Liver (tissue), 3 donors: ENCODE results near the gene MMP23B.

Experiments used
- EGR1 ChIP-seq, 2 donors: IDR thresholded peaks; 2 replicates each; pipeline ENCODE4 v1.6.1; 2016 to 2018; ENCODE audit warnings: antibody characterized with exemption in 2 of 2, low read depth in 2 of 2
- JUND ChIP-seq, 2 donors: IDR thresholded peaks; 2 replicates each; pipeline ENCODE4 v1.6.1; 2016; ENCODE audit warnings: antibody characterized with exemption in 2 of 2
- RAD21 ChIP-seq, 2 donors: IDR thresholded peaks; 2 replicates each; pipeline ENCODE4 v1.6.1; 2016; ENCODE audit warnings: antibody characterized with exemption in 2 of 2, mild to moderate bottlenecking in 2 of 2
- SP1 ChIP-seq: IDR thresholded peaks from 2 replicates; pipeline ENCODE4 v1.6.1; 2018; ENCODE audit warnings: antibody characterized with exemption, mild to moderate bottlenecking
- TAF1 ChIP-seq: conservative IDR thresholded peaks from 2 replicates; pipeline ENCODE4 v1.6.1; 2016; ENCODE audit warnings: antibody characterized with exemption, mild to moderate bottlenecking
- YY1 ChIP-seq: IDR thresholded peaks from 2 replicates; pipeline ENCODE4 v1.6.1; 2016; ENCODE audit warnings: antibody characterized with exemption, mild to moderate bottlenecking
- TF ChIP-seq, protein P1 (sequence below): fragments of 150-350 bp; IDR thresholded peaks from 2 replicates; pipeline ENCODE4 v1.5.1; 2017; ENCODE audit warnings: improper control_type of control experiment, low read depth, low read length; ENCODE audit not compliant: missing input control
- TF ChIP-seq, protein P2 (sequence below): IDR thresholded peaks from 2 replicates; pipeline ENCODE4 v1.6.1; 2016; ENCODE audit warnings: antibody characterized with exemption
- TF ChIP-seq, protein P3 (sequence below): IDR thresholded peaks from 2 replicates; pipeline ENCODE4 v1.6.1; 2016; ENCODE audit warnings: antibody characterized with exemption, mild to moderate bottlenecking
- TF ChIP-seq, protein P4 (sequence below): IDR thresholded peaks from 2 replicates; pipeline ENCODE4 v1.6.1; 2016; ENCODE audit warnings: antibody characterized with exemption
- TF ChIP-seq, protein P5 (sequence below): IDR thresholded peaks from 2 replicates; pipeline ENCODE4 v1.6.1; 2016; ENCODE audit warnings: antibody characterized with exemption
- donor health status: healthy.
- donor health status: healthy.

DNA sequence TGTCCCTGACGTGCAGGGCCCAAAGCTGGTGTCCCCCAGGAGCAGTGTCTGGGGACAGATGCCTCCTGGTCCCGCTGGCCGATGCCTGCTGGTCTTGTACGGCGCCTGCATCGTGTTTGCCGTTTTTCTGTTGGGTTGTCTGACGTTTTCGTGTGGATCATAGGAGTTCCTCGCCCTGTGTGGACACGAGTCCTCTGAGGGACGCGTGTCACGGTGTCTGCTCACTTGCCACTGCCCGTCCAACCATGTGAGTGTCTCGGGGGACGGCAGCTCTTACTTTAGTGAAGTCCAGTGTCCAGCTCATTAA, 9.2 kb upstream of the MMP23B start:
- TF ChIP-seq, protein P1, sequence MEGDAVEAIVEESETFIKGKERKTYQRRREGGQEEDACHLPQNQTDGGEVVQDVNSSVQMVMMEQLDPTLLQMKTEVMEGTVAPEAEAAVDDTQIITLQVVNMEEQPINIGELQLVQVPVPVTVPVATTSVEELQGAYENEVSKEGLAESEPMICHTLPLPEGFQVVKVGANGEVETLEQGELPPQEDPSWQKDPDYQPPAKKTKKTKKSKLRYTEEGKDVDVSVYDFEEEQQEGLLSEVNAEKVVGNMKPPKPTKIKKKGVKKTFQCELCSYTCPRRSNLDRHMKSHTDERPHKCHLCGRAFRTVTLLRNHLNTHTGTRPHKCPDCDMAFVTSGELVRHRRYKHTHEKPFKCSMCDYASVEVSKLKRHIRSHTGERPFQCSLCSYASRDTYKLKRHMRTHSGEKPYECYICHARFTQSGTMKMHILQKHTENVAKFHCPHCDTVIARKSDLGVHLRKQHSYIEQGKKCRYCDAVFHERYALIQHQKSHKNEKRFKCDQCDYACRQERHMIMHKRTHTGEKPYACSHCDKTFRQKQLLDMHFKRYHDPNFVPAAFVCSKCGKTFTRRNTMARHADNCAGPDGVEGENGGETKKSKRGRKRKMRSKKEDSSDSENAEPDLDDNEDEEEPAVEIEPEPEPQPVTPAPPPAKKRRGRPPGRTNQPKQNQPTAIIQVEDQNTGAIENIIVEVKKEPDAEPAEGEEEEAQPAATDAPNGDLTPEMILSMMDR, result no peak
- TF ChIP-seq TAF1, result no peak
- no peak for TF ChIP-seq EGR1 (IDR thresholded peaks at IDR 0.05; ENCODE audit: low read depth in 2 of 2)
- TF ChIP-seq SP1, result no peak
- TF ChIP-seq, protein P2, sequence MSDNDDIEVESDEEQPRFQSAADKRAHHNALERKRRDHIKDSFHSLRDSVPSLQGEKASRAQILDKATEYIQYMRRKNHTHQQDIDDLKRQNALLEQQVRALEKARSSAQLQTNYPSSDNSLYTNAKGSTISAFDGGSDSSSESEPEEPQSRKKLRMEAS, result no peak
- TF ChIP-seq, protein P3, sequence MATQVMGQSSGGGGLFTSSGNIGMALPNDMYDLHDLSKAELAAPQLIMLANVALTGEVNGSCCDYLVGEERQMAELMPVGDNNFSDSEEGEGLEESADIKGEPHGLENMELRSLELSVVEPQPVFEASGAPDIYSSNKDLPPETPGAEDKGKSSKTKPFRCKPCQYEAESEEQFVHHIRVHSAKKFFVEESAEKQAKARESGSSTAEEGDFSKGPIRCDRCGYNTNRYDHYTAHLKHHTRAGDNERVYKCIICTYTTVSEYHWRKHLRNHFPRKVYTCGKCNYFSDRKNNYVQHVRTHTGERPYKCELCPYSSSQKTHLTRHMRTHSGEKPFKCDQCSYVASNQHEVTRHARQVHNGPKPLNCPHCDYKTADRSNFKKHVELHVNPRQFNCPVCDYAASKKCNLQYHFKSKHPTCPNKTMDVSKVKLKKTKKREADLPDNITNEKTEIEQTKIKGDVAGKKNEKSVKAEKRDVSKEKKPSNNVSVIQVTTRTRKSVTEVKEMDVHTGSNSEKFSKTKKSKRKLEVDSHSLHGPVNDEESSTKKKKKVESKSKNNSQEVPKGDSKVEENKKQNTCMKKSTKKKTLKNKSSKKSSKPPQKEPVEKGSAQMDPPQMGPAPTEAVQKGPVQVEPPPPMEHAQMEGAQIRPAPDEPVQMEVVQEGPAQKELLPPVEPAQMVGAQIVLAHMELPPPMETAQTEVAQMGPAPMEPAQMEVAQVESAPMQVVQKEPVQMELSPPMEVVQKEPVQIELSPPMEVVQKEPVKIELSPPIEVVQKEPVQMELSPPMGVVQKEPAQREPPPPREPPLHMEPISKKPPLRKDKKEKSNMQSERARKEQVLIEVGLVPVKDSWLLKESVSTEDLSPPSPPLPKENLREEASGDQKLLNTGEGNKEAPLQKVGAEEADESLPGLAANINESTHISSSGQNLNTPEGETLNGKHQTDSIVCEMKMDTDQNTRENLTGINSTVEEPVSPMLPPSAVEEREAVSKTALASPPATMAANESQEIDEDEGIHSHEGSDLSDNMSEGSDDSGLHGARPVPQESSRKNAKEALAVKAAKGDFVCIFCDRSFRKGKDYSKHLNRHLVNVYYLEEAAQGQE, result no peak
- TF ChIP-seq YY1, result no peak
- no peak for TF ChIP-seq RAD21 (IDR thresholded peaks at IDR 0.05)
- TF ChIP-seq, protein P4, sequence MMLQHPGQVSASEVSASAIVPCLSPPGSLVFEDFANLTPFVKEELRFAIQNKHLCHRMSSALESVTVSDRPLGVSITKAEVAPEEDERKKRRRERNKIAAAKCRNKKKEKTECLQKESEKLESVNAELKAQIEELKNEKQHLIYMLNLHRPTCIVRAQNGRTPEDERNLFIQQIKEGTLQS, result no peak
- TF ChIP-seq JUND (IDR thresholded peaks at IDR 0.05), result no peak
- TF ChIP-seq, protein P5, sequence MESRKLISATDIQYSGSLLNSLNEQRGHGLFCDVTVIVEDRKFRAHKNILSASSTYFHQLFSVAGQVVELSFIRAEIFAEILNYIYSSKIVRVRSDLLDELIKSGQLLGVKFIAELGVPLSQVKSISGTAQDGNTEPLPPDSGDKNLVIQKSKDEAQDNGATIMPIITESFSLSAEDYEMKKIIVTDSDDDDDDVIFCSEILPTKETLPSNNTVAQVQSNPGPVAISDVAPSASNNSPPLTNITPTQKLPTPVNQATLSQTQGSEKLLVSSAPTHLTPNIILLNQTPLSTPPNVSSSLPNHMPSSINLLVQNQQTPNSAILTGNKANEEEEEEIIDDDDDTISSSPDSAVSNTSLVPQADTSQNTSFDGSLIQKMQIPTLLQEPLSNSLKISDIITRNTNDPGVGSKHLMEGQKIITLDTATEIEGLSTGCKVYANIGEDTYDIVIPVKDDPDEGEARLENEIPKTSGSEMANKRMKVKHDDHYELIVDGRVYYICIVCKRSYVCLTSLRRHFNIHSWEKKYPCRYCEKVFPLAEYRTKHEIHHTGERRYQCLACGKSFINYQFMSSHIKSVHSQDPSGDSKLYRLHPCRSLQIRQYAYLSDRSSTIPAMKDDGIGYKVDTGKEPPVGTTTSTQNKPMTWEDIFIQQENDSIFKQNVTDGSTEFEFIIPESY, result no peak
